Upper lobe of left lung (tissue), 4 donors: ENCODE data around the gene MORN1.

Experiments used
- CTCF ChIP-seq, 6 experiments: fragments of 450-650 bp in 4 of 6; fragments of 200-600 bp in 2 of 6; sonication (generic) in 2 of 6; IDR thresholded peaks; one replicate each; pipeline ENCODE4 v1.5.1; 2016 to 2019; ENCODE audit warnings: antibody characterized with exemption in 6 of 6
- EP300 ChIP-seq, 4 donors: sonication (generic); formaldehyde crosslinking; IDR thresholded peaks; one replicate each; pipeline ENCODE4 v1.5.1; 2017; ENCODE audit warnings: antibody characterized with exemption in 4 of 4, control low read depth in 2 of 4
- POLR2A ChIP-seq, 4 donors: fragments of 450-650 bp; IDR thresholded peaks; one replicate each; pipeline ENCODE4 v1.5.1; 2016 to 2017; ENCODE audit warnings: antibody characterized with exemption in 4 of 4, mild to moderate bottlenecking in 2 of 4
- POLR2AphosphoS5 ChIP-seq, 2 donors: sonication (generic); formaldehyde crosslinking; IDR thresholded peaks; one replicate each; pipeline ENCODE4 v1.5.1; 2017; ENCODE audit warnings: antibody characterized with exemption in 2 of 2

GRCh38 chr1:2349806-2350205 is 41.5 kb downstream of the MORN1 start:
- TF ChIP-seq CTCF (IDR thresholded peaks at IDR 0.05) (no peak), POLR2A (IDR thresholded peaks at IDR 0.05) (no peak), POLR2AphosphoS5 (IDR thresholded peaks at IDR 0.05) (no peak), EP300 (IDR thresholded peaks at IDR 0.05) (no peak)
